ENCODE measurements around the gene CALD1.
A peak's percentile ranks its signal among the peaks of the same experiment; 100 is the strongest.
"Not testable (repeated sequence)": the region's sequence is repeated elsewhere in the genome, so short reads cannot be mapped to it uniquely, and the experiment has no call there.

CALD1 gene

DNA sequence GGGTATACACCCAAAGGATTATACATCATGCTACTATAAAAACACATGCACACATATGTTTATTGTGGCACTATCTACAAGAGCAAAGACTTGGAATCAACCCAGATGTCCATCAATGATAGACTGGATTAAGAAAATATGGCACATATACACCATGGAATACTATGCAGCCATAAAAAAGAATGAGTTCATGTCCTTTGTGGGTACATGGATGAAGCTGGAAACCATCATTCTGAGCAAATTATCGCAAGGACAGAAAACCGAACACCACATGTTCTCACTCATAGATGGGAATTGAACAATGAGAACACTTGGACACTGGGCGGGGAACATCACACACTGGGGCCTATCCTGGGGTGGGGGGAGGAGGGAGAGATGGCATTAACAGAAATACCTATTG, 202.2 kb downstream of the CALD1 start:
- not testable (repeated sequence) for DNase-seq

DNA sequence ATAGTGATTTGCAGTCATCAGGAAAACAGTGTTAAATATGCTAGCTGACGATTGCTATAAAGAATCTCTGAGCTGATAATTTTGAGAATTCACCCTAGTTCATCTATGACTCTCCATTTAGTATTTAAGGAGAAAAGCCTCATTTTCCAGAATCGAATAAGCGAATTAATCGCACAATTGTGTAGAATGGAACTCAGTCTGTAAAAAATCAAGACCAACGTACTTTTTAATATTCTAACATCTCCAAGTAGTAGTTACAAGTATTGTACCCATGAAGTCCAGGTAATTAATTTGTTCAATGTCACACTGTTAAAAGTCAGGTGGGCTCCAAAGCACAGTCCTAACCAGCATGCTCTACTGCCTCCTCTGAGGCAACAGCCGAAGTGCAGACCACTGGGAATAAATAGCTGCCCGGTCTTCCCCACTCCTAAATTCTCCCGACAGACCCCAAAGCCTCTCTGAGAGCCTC, 206.5 kb downstream of the CALD1 start:
- DNase-seq: no peak

DNA sequence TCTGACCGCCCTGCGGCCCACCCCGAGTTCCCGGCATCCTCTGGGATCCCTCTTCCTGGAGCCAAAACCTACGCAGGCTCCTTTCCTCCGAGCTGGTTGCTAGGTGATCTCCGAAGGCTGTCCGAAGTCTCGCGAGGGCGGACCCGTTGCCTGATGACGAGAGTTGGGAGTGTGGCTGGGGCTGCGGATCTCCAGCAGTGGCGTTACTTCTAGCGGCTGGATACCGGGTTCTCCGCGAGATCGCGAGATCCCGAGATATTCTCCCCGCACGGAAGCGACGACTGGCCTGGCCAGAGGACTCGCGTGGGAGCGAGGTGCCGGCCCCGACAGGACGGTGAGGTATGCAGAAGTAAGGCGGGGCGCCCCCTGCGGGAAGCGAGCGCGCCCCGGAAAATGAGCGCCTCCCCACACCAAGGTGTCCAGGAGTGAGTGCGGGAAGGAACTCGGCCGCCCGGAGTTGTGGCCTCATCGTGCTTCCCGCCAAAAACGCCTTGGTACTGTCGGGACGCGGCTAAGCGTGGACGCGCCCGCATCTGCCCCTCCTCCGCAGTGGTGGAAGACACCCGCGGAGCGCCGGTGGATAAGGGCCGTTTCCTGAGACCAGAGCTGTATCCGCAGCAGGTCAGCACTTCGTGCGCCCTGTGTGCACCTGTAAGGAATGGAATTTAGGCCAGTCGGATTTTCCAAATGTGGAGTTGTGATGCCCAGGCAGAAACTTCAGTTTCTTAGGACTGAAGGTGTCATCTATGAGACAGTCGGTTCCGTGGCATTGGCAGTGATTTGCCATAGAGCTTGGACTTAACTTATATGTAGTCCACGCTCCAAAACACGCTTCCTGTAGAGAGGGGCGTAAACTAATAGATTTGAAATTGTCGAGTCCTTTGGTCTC, 207.2 kb downstream of the CALD1 start, which contains the start of gene AGBL3:
TSS of gene AGBL3 (plus strand) at position 146 of the 889 bp plus-strand sequence. CDS start 1,426 bp downstream, outside the sequence.
- peak; percentile 85 for DNase-seq

DNA sequence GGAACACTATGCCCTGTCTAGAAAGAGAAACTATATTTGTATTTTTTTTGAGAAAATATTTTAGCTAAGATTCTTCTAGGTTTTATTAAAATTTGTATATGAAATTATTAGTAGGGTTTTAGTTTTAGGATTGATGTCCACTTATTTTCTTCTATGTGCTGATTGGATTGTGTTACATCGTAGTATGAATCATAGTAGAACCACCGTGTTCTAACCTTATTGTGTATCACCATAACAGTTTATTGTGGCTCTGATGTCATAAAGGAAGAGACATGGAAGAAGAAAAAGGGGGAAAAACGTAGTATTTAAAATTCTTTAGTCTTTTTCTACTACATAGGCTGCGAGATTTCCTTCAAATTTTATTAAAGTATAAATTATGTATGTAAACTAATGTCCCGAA, 208.7 kb downstream of the CALD1 start:
- DNase-seq: no peak

DNA sequence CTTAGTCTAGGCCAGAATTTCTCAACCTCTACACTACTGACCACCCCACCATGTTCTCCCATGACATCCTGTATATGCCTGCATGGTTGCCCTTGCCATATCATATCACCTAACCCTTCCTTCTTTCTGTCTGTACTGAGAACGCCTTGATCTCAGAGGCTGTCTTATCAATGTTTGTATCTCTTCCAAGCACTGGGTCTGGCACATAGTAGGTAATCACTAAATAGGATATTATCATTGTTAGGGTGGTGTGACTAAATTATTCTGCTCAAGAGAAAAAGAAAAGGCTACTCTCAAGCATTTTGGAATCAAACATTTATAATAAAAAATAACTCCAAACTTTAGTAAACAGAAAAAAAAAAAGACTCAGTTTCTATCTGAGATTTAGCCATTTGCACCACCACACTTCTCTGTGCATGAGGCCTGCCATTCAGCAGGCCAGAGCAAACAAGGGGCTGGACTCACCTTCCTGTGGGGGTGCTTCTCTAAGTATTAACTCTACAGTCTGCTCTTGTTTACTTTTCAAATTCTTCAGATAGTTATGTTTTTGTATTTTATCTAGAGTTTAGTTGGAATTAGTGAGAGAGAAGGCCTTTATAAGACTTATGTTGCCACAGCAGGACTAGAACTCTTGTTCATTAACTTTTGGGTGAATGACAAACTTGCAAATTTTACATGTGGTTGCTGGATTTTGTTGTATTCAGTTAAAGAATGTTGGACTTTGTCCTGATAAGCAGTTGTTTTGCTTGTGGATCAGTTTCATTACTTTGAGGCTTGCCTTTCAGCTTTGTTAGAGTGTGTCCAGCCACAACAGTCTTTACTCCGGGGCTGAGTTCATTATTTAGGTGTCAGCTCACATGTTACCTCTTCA, 212.3 kb downstream of the CALD1 start:
- no peak for DNase-seq

DNA sequence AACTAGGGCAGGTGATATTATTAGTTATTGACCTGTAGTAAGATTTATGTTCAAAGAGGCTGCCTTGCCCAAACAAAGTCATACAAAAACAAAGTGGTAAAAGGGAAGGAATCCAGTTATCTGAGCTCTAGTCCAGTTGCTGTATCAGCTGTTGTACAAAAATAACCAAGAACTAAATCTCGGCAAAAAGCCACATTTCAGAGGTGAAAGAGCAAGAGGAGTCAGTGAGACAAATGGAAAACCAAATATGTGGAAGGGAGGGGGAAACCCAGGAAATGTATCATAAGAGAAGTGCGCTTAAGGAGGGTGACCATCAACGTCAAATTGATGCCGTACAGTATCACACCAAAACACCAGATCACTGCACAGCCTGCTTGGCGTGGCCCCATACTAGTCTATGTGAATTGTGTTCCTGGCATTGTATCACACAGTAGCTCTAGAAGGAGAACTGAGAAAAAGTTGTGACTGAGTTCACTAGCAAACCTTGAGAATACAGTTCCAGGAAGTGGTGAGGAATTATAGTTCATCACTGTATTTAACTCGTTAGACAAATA, 213.3 kb downstream of the CALD1 start:
- no peak for DNase-seq

DNA sequence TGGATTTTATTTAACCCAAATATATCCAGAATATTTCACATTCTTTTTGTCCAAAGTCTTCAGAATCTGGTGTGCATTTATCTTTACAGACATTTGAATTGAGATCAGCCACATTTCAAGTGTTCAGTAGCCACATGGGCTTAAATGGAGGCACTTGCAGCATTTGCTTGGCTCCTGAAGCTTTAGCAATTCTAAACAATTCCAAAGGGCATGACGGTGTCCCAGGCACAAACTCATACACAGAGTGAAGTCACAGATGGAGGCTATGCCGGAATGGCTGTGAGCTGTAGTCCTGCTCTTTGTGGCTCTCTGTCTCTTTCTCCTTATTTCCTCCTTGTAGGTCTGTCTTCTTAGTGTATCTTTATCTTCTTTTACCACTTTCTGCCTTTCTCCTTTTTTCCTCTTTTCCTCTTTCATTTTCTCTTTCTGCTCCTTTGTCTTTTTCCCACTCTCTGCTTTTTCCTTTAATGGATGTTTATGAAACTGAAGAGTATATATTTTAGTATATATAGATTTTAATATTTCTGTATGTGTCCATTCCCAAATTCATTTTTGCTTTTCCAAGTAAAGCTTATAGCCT, 214.5 kb downstream of the CALD1 start:
- DNase-seq: no peak

DNA sequence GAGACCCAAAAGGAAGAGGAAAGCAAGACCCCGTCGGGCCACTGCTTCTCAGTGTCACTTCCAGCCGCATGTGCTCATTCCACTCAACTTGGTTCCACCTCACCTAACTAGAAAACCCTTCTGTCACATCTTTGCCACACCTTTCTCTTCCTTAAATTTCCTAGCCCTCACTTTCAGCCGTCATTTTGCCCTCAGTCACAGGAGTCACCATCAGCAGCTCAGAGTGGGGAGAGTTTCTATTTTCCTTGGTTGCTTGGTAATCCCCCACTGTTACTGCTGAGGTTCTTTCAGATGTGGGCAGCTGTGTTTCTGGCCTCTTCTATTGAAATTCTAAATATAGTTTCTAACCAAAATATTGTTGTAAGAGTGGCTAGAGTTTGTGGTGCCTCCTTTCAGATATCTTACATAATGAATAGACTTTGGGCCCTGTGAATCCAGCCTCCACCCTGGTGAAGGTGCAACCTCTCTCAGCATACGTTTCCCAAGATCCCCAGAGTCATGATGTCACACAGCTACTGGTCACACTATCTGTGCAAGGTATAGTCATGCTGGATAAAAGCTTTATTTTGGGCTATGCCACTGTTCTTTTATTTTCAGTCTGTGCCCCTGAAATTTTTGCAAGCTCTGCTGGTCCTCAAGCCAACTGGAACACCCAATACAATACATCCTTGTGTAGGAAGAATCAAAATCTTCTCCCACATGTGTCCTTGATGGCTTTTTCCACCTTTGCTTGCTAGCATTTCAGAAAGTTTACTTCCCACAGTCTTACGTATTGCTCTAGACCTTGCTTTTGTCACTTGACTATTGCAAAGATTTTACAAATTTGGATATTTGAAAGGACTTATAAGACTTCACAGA, 216.0 kb downstream of the CALD1 start:
- DNase-seq: no peak

DNA sequence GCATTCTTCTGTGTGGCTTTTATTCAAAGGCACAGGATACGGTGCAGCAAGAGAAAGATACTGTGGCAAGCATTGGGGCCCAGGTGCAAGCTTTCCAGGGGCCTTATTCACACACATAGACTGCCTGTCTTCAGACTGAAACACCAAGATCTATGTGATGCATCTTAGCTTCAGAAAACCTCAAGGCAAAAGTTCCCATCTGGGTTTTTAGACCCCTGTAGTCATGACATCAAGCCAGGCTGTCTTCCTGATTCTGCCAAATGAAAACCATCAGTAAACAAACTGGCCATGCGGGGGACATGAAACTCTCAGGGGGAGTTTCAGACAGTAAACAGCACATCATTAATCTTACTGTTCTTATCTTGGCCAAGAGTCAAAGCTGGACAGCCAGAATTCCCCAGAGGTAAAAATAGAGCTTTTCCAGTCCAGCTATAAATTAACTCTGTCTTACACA, 216.7 kb downstream of the CALD1 start:
- DNase-seq: no peak

DNA sequence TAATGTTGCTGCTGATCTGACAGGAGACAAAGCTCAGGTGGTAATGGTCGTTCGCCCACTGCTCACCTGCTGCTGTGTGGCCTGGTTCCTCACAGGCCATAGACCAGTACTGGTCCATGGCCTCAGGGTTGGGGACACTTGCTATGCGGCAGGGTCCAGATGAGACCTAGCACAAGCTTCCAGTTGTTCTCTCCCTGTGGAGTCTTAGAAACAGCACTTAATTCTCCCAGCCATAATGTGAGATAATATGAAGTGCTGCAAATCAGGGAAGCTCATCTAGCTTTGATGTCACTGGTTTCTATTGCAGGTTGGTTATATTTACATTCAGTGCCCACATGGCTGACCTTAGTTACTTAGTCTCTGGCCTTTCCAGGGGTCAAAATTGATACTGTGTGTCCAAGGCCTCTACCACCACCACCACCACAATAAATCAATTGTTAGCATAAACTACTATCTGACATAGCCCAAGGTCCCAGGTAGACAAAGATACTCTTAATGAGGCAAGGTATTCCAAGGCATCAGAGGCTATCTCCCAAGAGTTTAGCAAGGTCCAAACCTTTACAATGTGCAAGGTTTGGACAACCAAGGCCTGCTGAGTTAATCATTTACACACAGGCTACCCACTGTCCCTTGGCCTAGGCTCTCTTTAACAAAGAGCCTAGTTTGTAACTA, 217.9 kb downstream of the CALD1 start:
- no peak for DNase-seq

DNA sequence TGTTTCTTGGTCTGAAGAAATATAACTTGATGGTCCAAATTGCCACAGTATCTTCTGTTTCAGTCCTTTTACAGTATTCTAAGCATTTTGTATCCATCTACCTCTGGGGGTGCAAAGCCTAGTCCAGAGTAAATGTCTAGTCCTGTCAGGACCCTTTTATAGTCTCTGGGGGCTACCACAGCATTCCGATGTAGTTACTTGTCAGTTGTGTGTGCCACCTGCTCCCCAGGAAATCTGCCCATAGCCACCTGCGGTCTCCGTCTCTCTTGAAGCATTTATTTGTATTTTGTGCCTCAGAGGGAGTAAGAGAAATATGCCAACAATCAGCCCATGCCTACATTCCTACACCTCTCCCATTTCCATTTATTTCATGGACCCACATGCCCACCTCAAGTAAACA, 219.7 kb downstream of the CALD1 start:
- DNase-seq: no peak

DNA sequence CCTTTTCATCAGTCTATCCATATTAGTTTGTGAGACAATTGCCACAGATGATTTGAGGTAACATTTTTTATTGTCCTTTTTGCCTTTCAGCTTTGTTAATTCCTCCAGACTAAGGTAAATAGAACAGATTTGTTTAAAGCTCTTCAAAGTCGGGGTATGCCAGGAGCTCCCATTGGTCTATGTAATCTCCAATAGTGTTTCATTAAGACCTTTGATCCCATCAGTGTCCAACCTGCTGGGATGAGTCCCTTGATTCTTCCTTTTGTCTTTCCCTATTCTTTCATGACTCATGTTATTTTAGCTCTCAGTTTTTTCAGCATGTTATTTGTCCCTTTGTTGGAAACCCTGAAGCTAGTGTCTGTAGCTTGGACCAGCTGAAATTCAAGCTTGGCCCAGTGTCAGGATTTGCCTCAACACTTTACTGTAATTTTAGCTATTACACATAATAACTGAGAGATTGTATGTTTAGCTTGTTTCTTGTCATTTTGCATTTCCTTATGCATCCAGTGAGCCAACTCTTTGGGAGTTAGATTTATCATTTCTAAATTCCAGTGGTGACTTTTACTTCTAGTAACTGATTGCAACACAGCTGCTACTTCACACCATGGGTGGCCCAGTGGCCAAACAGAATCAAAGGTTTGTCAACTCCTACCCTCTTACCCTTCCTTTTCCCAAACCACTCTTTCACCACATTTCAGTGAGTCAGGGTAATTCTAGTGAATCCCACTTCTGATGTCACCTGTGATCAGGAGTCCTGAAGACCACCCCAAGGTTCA, 222.1 kb downstream of the CALD1 start:
- DNase-seq: no peak

DNA sequence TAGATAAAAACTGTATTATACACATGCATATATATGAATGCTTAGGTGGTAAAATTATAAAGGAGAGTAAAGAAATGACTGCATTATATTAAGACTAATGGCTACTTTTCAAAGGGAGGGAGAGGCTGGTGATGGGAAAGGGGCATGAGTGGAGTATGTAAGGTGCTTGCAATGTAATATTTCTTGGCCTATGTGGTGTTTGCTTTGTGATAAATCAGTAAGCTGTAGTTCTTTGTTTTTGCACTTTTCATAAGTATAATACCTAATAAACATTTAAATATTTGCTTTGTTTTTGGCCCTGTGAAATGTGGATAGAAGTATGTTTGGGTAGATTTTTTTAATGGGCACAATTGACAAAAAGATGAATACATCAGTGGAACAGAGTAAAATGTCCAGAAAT, 232.8 kb downstream of the CALD1 start:
- no peak for DNase-seq

Measured in activated T-cell treated with anti-CD3 and anti-CD28 coated beads for 4 hours (primary cell).